A673 (cell line): ENCODE results near the gene ANLN.

Source experiments
- EZH2 ChIP-seq: fragments of 200-600 bp; sonication (generic); IDR thresholded peaks from 2 replicates; pipeline ENCODE4 v1.6.1; 2017; ENCODE audit warnings: borderline replicate concordance, low read depth, mild to moderate bottlenecking, mixed read lengths, antibody characterized with exemption, low read length; ENCODE audit not compliant: poor library complexity, severe bottlenecking
- TF ChIP-seq, protein P1 (sequence below): fragments of 300-800, 200-600 bp; sonication (generic); conservative IDR thresholded peaks from 2 replicates; pipeline ENCODE4 v1.5.1; 2017; ENCODE audit warnings: low read depth, mild to moderate bottlenecking, antibody characterized with exemption, low read length, moderate library complexity, mixed read lengths

DNA sequence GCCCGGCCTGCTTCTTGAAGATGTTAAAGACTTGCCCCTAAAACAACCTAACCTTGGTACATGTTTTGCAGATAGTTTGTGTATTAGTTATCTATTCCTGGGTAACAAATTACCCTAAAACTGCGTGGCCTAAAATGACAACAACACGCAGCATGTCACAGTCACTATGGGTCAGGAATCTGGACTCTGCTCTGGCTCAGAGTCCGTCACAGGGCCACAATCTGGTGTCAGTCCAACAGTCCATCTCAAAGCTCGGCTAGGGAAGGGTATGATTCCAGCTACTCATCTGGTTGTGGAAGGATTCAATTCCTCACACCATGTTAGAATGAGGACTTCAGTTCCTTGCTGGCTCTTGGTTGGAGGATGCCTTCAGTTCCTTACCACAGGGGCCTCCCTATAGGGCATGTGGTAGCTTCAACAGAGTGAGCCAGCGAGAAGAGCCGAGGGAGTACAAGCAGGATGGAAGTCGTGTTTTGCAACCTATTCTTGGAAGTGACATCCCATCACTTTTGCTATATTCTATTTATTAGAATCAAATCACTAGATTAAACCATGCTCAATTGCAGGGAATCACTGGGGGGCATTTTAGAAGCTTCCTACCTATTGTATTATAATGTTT is 71.3 kb downstream of the ANLN start:
- no peak for TF ChIP-seq EZH2
- TF ChIP-seq, protein P1, sequence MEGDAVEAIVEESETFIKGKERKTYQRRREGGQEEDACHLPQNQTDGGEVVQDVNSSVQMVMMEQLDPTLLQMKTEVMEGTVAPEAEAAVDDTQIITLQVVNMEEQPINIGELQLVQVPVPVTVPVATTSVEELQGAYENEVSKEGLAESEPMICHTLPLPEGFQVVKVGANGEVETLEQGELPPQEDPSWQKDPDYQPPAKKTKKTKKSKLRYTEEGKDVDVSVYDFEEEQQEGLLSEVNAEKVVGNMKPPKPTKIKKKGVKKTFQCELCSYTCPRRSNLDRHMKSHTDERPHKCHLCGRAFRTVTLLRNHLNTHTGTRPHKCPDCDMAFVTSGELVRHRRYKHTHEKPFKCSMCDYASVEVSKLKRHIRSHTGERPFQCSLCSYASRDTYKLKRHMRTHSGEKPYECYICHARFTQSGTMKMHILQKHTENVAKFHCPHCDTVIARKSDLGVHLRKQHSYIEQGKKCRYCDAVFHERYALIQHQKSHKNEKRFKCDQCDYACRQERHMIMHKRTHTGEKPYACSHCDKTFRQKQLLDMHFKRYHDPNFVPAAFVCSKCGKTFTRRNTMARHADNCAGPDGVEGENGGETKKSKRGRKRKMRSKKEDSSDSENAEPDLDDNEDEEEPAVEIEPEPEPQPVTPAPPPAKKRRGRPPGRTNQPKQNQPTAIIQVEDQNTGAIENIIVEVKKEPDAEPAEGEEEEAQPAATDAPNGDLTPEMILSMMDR, result no peak
